ENCODE measurements around the gene TRPM8.

TRPM8 gene

GRCh38 chr2:234019896-234020295 lies 102.7 kb downstream of the TRPM8 start:
- H3K27me3 ChIP-seq (ENCODE audit: control insufficient read depth, insufficient read depth, low read length), result peaks cover 3% of the 10 kb centered on the region
- no peaks in the 10 kb centered on the region for H3K36me3 ChIP-seq (ENCODE audit: control insufficient read depth, insufficient read depth, low read length)
- H3K4me1 ChIP-seq (ENCODE audit: control insufficient read depth, insufficient read depth, low read length), result no peaks in the 10 kb centered on the region
- H3K4me3 ChIP-seq (ENCODE audit: low read length), result no peak overlapping the region
- no peak overlapping the region for H3K9ac ChIP-seq (ENCODE audit: low read length)
- H3K9me3 ChIP-seq (ENCODE audit: control insufficient read depth, low read length), result no peaks in the 10 kb centered on the region

GRCh38 chr2:234020332-234020731 lies 103.2 kb downstream of the TRPM8 start:
- Histone ChIP-seq H3K9me3 (ENCODE audit: control insufficient read depth, low read length) (no peaks in the 10 kb centered on the region), H3K36me3 (ENCODE audit: control insufficient read depth, insufficient read depth, low read length) (no peaks in the 10 kb centered on the region), H3K4me3 (ENCODE audit: low read length) (no peak overlapping the region), H3K27me3 (ENCODE audit: control insufficient read depth, insufficient read depth, low read length) (peaks cover 3% of the 10 kb centered on the region), H3K4me1 (ENCODE audit: control insufficient read depth, insufficient read depth, low read length) (no peaks in the 10 kb centered on the region), H3K9ac (ENCODE audit: low read length) (no peak overlapping the region)

DNA sequence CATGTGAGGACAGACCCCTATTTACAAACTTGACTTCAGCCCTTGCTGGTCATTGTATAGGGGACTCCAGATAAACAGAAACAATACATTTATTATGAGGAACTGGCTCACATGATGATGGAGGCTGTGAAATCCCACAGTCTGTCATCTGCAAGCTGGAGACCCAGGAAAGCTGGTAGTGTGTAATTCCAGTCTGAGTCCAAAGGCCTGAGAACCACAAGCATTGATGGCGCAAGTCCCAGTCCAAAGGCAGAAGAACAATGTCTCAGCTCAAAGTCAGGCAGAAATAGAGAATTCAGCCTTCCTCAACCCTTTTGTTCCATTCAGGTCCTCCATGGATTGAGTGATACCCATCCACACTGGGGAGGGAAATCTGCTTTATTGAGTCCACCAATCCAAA lies 105.3 kb downstream of the TRPM8 start:
- Histone ChIP-seq H3K27me3 (ENCODE audit: control insufficient read depth, insufficient read depth, low read length) (no peaks in the 10 kb centered on the region), H3K9ac (ENCODE audit: low read length) (no peak overlapping the region), H3K4me3 (ENCODE audit: low read length) (no peak overlapping the region), H3K36me3 (ENCODE audit: control insufficient read depth, insufficient read depth, low read length) (no peaks in the 10 kb centered on the region), H3K9me3 (ENCODE audit: control insufficient read depth, low read length) (no peaks in the 10 kb centered on the region), H3K4me1 (ENCODE audit: control insufficient read depth, insufficient read depth, low read length) (peaks cover 3% of the 10 kb centered on the region)

- Histone ChIP-seq H3K9me3 (ENCODE audit: control insufficient read depth, low read length) (no peaks in the 10 kb centered on the region), H3K27me3 (ENCODE audit: control insufficient read depth, insufficient read depth, low read length) (no peaks in the 10 kb centered on the region), H3K9ac (ENCODE audit: low read length) (no peak overlapping the region), H3K4me1 (ENCODE audit: control insufficient read depth, insufficient read depth, low read length) (peaks cover 3% of the 10 kb centered on the region), H3K4me3 (ENCODE audit: low read length) (no peak overlapping the region), H3K36me3 (ENCODE audit: control insufficient read depth, insufficient read depth, low read length) (no peaks in the 10 kb centered on the region)
Observed at GRCh38 chr2:234024304-234024703, 107.1 kb downstream of the TRPM8 start.

DNA sequence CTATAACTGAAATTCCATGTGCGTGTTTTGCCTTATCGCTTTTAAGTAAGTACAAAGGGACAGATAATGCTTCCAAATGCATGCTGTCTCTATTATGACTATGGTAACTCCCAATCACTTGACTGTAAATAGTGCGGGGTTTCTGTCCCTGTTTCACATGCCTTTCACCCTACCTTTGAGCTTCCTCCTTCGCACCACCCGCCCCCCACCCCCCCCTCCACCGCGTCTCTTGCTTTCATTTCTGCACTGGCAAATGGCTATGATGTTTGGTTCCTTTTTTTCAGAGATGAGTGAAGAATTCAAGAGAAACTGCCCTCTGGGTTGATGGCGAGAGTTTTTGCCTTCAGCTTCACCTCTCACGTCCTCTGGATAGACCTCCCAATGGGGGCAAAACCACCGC lies 108.3 kb downstream of the TRPM8 start:
- H3K4me3 ChIP-seq (ENCODE audit: low read length), result no peak overlapping the region
- peaks cover 3% of the 10 kb centered on the region for H3K4me1 ChIP-seq (ENCODE audit: control insufficient read depth, insufficient read depth, low read length)
- no peaks in the 10 kb centered on the region for H3K9me3 ChIP-seq (ENCODE audit: control insufficient read depth, low read length)
- H3K27me3 ChIP-seq (ENCODE audit: control insufficient read depth, insufficient read depth, low read length), result no peaks in the 10 kb centered on the region
- no peaks in the 10 kb centered on the region for H3K36me3 ChIP-seq (ENCODE audit: control insufficient read depth, insufficient read depth, low read length)
- H3K9ac ChIP-seq (ENCODE audit: low read length), result no peak overlapping the region

- H3K4me3 ChIP-seq (ENCODE audit: low read length), result no peak overlapping the region
- H3K9ac ChIP-seq (ENCODE audit: low read length), result no peak overlapping the region
Observed at GRCh38 chr2:234025891-234026401, 108.8 kb downstream of the TRPM8 start.

DNA sequence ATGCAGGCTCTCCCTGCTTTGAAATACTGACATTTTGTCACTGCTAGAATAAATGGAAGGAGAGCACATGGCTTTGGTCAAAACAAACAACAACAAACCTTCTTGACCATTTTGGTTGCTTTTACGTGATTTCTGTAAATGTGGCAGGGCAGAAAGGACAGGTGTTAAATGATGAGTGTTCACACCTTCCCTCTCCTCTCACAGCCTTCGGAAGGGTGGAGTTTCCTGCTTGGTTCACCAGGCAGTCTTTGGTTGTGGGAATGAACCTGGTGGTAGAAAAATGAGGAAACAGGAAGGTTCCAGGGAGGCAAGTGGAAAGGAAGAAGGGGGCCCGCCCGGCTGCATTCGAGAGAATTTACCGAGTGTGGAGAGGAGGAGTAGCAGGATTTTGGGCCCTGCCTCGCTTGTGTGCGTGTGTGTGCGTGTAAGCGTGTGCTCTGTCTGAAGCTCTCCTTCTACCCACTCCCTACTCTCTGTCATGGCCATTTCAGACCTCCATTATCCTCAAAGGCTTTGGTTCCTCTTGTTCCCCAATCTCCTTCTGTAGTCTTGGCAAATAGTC lies 109.6 kb downstream of the TRPM8 start:
- H3K27me3 ChIP-seq (ENCODE audit: control insufficient read depth, insufficient read depth, low read length), result no peaks in the 10 kb centered on the region
- H3K4me3 ChIP-seq (ENCODE audit: low read length), result no peak overlapping the region
- H3K36me3 ChIP-seq (ENCODE audit: control insufficient read depth, insufficient read depth, low read length), result no peaks in the 10 kb centered on the region
- peaks cover 3% of the 10 kb centered on the region for H3K4me1 ChIP-seq (ENCODE audit: control insufficient read depth, insufficient read depth, low read length)
- no peak overlapping the region for H3K9ac ChIP-seq (ENCODE audit: low read length)
- no peaks in the 10 kb centered on the region for H3K9me3 ChIP-seq (ENCODE audit: control insufficient read depth, low read length)

More at GRCh38 chr2:234025891-234026401, 108.8 kb downstream of the TRPM8 start:
- Histone ChIP-seq H3K36me3 (ENCODE audit: control insufficient read depth, insufficient read depth, low read length) (no peaks in the 10 kb centered on the region), H3K4me1 (ENCODE audit: control insufficient read depth, insufficient read depth, low read length) (peaks cover 3% of the 10 kb centered on the region), H3K27me3 (ENCODE audit: control insufficient read depth, insufficient read depth, low read length) (no peaks in the 10 kb centered on the region), H3K9me3 (ENCODE audit: control insufficient read depth, low read length) (no peaks in the 10 kb centered on the region)

GRCh38 chr2:234027641-234028040 lies 110.5 kb downstream of the TRPM8 start:
- Histone ChIP-seq H3K27me3 (ENCODE audit: control insufficient read depth, insufficient read depth, low read length) (no peaks in the 10 kb centered on the region), H3K9ac (ENCODE audit: low read length) (no peak overlapping the region), H3K9me3 (ENCODE audit: control insufficient read depth, low read length) (no peaks in the 10 kb centered on the region), H3K36me3 (ENCODE audit: control insufficient read depth, insufficient read depth, low read length) (no peaks in the 10 kb centered on the region), H3K4me1 (ENCODE audit: control insufficient read depth, insufficient read depth, low read length) (peaks cover 3% of the 10 kb centered on the region), H3K4me3 (ENCODE audit: low read length) (no peak overlapping the region)

- Histone ChIP-seq H3K4me3 (ENCODE audit: low read length) (no peak overlapping the region), H3K27me3 (ENCODE audit: control insufficient read depth, insufficient read depth, low read length) (no peaks in the 10 kb centered on the region), H3K9me3 (ENCODE audit: control insufficient read depth, low read length) (no peaks in the 10 kb centered on the region), H3K4me1 (ENCODE audit: control insufficient read depth, insufficient read depth, low read length) (peaks cover 3% of the 10 kb centered on the region), H3K36me3 (ENCODE audit: control insufficient read depth, insufficient read depth, low read length) (no peaks in the 10 kb centered on the region), H3K9ac (ENCODE audit: low read length) (no peak overlapping the region)
Observed at GRCh38 chr2:234029150-234029733, 112.1 kb downstream of the TRPM8 start.

GRCh38 chr2:234031207-234031606 lies 114.0 kb downstream of the TRPM8 start:
- Histone ChIP-seq H3K9ac (ENCODE audit: low read length) (no peak overlapping the region), H3K27me3 (ENCODE audit: control insufficient read depth, insufficient read depth, low read length) (no peaks in the 10 kb centered on the region), H3K36me3 (ENCODE audit: control insufficient read depth, insufficient read depth, low read length) (no peaks in the 10 kb centered on the region), H3K4me1 (ENCODE audit: control insufficient read depth, insufficient read depth, low read length) (no peaks in the 10 kb centered on the region), H3K4me3 (ENCODE audit: low read length) (no peak overlapping the region), H3K9me3 (ENCODE audit: control insufficient read depth, low read length) (no peaks in the 10 kb centered on the region)

DNA sequence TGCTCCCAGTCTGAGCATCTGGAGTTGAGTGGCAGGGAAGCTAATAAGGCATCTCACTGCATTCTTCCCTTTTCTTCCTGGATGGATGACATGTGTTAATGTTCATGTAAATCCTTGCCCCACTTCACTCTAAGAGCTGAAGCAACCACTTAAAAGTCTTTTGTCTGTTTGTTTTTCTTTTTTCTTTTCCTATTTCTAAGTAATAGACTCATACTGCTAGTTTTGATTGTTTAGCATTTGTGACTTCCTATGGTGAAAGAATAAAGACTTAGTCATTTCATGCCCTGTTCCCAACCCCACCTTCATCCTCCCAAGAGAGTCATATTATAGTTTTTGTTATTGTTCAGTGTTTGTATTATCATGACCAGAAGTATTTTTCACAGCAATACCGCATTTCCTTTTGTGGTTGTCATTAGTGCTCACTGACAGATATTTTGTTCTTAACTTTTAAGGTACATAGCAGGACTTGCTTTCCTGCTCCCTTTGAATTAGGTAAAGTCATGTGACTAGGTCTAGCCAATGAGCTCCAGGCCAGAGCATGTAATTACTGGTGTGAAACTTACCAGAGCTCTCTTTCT lies 115.2 kb downstream of the TRPM8 start:
- no peaks in the 10 kb centered on the region for H3K27me3 ChIP-seq (ENCODE audit: control insufficient read depth, insufficient read depth, low read length)

DNA sequence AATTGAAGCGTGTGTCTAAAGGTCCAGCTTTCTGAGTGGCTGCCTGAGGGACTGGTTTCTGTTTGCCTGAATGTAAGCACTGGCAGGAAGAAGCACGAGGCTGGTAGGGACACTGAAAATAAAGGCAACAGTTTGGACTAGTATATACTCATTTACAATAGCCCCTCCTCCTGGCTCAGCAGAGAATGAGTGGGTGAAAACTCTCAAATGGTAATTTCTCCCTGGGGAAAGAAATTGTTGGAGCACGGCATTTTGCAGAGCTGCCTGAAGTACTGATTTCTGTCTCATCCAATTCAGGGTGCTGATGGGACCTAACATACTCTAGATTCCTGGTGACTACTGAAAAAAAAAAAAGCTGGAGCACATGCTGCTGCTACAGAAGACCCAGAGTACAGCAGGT lies 116.0 kb downstream of the TRPM8 start:
- Histone ChIP-seq H3K9me3 (ENCODE audit: control insufficient read depth, low read length) (no peaks in the 10 kb centered on the region), H3K27me3 (ENCODE audit: control insufficient read depth, insufficient read depth, low read length) (no peaks in the 10 kb centered on the region), H3K9ac (ENCODE audit: low read length) (no peak overlapping the region), H3K4me1 (ENCODE audit: control insufficient read depth, insufficient read depth, low read length) (no peaks in the 10 kb centered on the region), H3K4me3 (ENCODE audit: low read length) (no peak overlapping the region), H3K36me3 (ENCODE audit: control insufficient read depth, insufficient read depth, low read length) (no peaks in the 10 kb centered on the region)

More for the DNA sequence above, 115.2 kb downstream of the TRPM8 start:
- no peak overlapping the region for H3K9ac ChIP-seq (ENCODE audit: low read length)
- no peak overlapping the region for H3K4me3 ChIP-seq (ENCODE audit: low read length)
- H3K9me3 ChIP-seq (ENCODE audit: control insufficient read depth, low read length), result no peaks in the 10 kb centered on the region
- no peaks in the 10 kb centered on the region for H3K4me1 ChIP-seq (ENCODE audit: control insufficient read depth, insufficient read depth, low read length)
- H3K36me3 ChIP-seq (ENCODE audit: control insufficient read depth, insufficient read depth, low read length), result no peaks in the 10 kb centered on the region
